Measurements from ENCODE around the gene RING1.

RING1 gene

DNA sequence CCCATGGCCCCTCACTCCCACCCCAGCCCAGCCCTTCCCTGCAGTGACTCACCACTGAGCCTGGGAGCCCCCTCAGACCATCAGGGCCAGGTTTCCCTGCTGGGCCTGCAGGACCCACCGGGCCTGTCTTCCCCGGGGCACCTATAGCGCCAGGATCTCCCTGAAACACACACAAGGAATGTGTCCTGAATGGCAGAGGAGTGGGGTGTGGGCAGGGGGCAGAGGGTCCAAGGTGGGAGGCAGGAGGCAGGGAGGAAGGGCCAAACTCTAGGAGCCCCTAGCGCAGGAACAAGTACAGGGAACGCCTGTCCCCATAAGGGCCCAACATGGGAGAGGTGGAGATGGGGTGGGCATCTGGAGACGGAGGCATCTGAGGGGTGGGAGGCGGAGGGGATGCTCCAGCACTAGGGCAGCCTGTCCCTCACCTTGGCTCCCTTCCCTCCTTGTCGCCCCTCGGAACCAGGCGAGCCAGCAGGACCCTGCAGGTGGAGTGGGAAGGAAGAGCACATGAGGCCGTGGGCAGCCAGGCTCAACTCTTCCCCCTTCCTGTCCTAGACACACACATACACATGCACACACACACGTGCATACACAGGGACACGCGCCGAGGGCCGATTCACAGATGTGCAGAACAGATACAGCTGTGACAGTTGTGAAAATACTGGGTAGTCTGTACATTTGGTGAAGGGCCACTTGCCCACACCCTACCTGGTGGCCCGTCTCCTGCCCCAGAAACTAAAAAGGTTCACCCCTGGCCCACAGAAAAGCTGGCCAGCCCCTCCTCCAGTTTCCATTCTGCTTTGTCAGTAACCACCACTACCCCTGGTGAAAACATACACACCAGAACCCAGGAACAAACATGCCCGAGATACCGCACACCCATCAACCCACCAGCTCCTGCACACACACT, 40.7 kb upstream of the RING1 start:
- no peaks in the 10 kb centered on the region for H3K27me3 ChIP-seq (ENCODE audit: control insufficient read depth, insufficient read depth, low read length)
- no peak overlapping the region for H3K4me3 ChIP-seq (ENCODE audit: low read length)
- H3K27ac ChIP-seq (ENCODE audit: low read depth, low read length), result no peak overlapping the region
- no peak overlapping the region for H3K9ac ChIP-seq (ENCODE audit: low read length)
- no peaks in the 10 kb centered on the region for H3K36me3 ChIP-seq (ENCODE audit: control insufficient read depth, insufficient read depth, low read length)
- no peaks in the 10 kb centered on the region for H3K4me1 ChIP-seq (ENCODE audit: control insufficient read depth, insufficient read depth, low read length)

DNA sequence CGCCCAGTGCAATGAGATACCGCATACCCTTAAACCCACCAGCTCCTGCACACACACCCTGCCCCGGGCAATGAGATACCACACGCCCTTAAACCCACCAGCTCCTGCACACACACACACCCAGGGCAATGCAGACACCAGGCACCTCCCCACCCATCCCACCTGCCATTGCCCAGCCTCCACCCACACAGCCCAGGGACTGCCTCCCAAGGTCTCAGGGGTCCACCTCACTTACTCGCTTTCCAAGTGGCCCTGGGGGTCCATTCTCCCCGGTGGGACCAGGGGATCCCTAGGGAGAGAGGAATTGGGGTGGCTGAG, 40.1 kb upstream of the RING1 start:
- Histone ChIP-seq H3K4me1 (ENCODE audit: control insufficient read depth, insufficient read depth, low read length) (no peaks in the 10 kb centered on the region), H3K4me3 (ENCODE audit: low read length) (no peak overlapping the region), H3K27me3 (ENCODE audit: control insufficient read depth, insufficient read depth, low read length) (no peaks in the 10 kb centered on the region), H3K9ac (ENCODE audit: low read length) (no peak overlapping the region), H3K27ac (ENCODE audit: low read depth, low read length) (no peak overlapping the region), H3K36me3 (ENCODE audit: control insufficient read depth, insufficient read depth, low read length) (no peaks in the 10 kb centered on the region)

GRCh38 chr6:33168639-33169038, 39.7 kb upstream of the RING1 start:
- no peak overlapping the region for H3K4me3 ChIP-seq (ENCODE audit: low read length)
- no peaks in the 10 kb centered on the region for H3K27me3 ChIP-seq (ENCODE audit: control insufficient read depth, insufficient read depth, low read length)
- no peaks in the 10 kb centered on the region for H3K4me1 ChIP-seq (ENCODE audit: control insufficient read depth, insufficient read depth, low read length)
- no peak overlapping the region for H3K27ac ChIP-seq (ENCODE audit: low read depth, low read length)
- no peaks in the 10 kb centered on the region for H3K36me3 ChIP-seq (ENCODE audit: control insufficient read depth, insufficient read depth, low read length)
- H3K9ac ChIP-seq (ENCODE audit: low read length), result no peak overlapping the region

- no peaks in the 10 kb centered on the region for H3K27me3 ChIP-seq (ENCODE audit: control insufficient read depth, insufficient read depth, low read length)
- H3K4me3 ChIP-seq (ENCODE audit: low read length), result no peak overlapping the region
- H3K36me3 ChIP-seq (ENCODE audit: control insufficient read depth, insufficient read depth, low read length), result no peaks in the 10 kb centered on the region
- no peaks in the 10 kb centered on the region for H3K4me1 ChIP-seq (ENCODE audit: control insufficient read depth, insufficient read depth, low read length)
- no peak overlapping the region for H3K9ac ChIP-seq (ENCODE audit: low read length)
- no peak overlapping the region for H3K27ac ChIP-seq (ENCODE audit: low read depth, low read length)
These were observed 38.8 kb upstream of the RING1 start for GRCh38 chr6:33169291-33170175.

DNA sequence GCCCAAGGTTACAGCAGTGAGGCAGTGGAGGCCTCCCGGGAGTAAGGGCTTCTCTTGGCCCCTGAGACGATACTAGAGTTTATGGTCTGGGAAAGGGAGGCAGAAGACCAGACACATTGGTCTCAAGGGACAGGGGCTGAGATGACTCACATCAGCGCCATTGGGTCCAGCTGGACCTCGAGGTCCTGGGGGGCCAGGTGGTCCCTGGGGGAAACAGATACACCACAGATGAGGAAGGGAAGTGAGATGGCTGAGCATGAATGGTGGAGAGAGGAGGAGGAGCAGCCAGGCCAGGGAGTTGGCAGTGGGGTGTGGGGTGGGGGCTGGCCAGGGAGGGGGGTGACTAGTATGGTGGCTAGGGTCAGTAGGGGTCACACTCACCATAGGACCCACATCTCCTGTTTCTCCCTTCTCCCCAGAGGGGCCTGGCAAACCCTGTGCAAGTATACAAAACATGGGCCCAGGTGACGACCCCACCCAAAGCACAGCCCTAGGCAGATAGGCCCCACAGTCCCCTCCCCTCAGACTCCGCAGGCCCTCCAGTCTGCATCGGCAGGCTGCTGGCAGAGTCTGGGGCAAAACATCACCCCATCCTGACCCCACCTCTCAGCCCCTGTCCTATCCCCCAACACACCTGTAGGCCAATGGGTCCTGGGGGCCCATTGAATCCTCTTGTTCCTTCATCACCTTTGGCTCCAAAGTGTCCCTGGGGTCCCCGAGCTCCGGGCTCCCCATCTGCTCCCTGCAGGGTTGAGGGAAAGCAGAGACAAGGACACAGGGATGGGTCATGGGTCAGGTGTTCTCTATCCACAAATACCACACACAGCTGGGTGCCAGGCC, 37.9 kb upstream of the RING1 start:
- no peak overlapping the region for H3K27ac ChIP-seq (ENCODE audit: low read depth, low read length)
- no peaks in the 10 kb centered on the region for H3K36me3 ChIP-seq (ENCODE audit: control insufficient read depth, insufficient read depth, low read length)
- no peaks in the 10 kb centered on the region for H3K27me3 ChIP-seq (ENCODE audit: control insufficient read depth, insufficient read depth, low read length)
- H3K4me3 ChIP-seq (ENCODE audit: low read length), result no peak overlapping the region
- no peak overlapping the region for H3K9ac ChIP-seq (ENCODE audit: low read length)
- H3K4me1 ChIP-seq (ENCODE audit: control insufficient read depth, insufficient read depth, low read length), result no peaks in the 10 kb centered on the region

- Histone ChIP-seq H3K4me3 (ENCODE audit: low read length) (no peak overlapping the region), H3K27me3 (ENCODE audit: control insufficient read depth, insufficient read depth, low read length) (no peaks in the 10 kb centered on the region), H3K27ac (ENCODE audit: low read depth, low read length) (no peak overlapping the region), H3K9ac (ENCODE audit: low read length) (no peak overlapping the region), H3K36me3 (ENCODE audit: control insufficient read depth, insufficient read depth, low read length) (no peaks in the 10 kb centered on the region), H3K4me1 (ENCODE audit: control insufficient read depth, insufficient read depth, low read length) (no peaks in the 10 kb centered on the region)
These were observed 37.1 kb upstream of the RING1 start for GRCh38 chr6:33171016-33171879.

DNA sequence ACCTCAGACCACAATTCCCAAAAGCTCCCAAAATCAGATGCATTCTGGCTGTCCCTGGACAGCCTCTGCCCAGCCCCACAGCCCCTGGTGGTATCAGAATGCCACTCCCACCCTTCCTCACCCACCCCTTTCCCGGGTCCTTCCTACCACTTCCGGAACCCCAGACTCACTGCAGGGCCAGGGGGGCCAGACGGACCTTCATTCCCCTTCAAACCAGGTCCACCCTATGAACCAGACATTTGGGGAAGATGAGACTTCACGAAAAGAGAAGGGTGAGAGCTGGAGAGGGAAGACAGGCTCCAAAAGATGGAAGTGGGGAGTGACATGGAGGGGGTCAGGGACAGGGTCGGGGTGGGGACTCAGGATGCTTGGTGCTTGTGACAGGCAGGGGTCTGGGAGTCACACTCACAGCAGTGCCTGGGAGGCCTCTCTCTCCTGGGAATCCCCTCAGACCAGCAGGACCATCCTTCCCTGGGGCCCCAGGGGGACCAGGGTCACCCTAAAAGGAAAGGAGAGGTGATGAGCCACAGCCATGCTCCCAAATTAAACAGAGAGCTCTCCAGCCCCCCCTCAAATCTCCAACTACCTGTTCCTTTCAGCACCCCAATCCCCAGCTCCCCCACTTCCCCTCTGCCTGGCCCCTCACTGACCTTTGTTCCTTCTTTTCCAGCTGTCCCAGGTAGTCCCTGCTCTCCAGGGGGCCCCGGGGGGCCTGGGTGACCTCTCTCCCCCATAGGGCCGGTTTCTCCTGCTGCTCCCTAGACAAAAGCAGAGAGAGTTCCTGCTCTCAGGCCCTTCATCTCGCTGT, 36.2 kb upstream of the RING1 start:
- Histone ChIP-seq H3K9ac (ENCODE audit: low read length) (no peak overlapping the region), H3K36me3 (ENCODE audit: control insufficient read depth, insufficient read depth, low read length) (no peaks in the 10 kb centered on the region), H3K4me3 (ENCODE audit: low read length) (no peak overlapping the region), H3K27me3 (ENCODE audit: control insufficient read depth, insufficient read depth, low read length) (no peaks in the 10 kb centered on the region), H3K27ac (ENCODE audit: low read depth, low read length) (no peak overlapping the region), H3K4me1 (ENCODE audit: control insufficient read depth, insufficient read depth, low read length) (no peaks in the 10 kb centered on the region)

DNA sequence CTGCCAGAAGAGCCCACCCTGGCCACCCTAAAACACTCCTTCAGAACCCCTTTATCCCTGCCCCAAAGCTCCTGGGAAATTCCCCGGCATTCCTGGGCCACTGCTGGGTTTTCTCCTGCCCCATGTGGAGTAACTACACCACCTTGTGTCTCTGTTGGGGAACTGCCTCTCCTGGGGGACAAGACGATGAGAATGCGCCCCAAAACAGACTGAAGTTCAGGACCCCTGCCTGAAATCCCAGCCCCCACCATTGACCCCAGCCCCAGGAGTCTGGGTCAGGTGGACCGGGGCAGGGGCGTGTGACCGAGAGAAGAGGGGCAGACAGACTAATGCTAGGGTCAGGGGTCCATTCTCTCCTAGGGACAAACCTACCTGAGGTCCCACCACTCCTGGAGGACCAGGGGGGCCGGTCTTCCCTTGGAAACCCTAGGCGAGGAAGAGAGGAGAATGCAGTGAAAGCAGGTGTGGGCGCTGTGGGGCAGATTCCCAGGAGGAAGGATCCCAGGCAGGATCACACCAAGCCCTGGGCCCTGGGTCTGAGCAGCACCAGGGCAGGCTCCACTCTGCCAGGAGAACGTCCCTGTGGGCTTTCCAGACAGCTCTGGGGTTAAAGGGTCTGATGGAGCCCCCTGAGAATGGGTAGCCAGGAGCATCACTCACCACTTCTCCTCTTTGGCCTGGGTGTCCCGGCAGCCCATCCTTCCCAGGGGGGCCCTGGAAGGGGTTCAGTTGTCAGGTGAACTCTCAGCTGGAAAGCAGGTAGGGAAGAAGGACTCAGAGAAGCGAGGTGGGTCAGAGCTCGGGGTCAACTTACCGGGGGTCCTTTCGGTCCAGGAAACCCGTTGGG, 35.4 kb upstream of the RING1 start:
- H3K27me3 ChIP-seq (ENCODE audit: control insufficient read depth, insufficient read depth, low read length), result no peaks in the 10 kb centered on the region
- no peak overlapping the region for H3K9ac ChIP-seq (ENCODE audit: low read length)
- no peak overlapping the region for H3K4me3 ChIP-seq (ENCODE audit: low read length)
- H3K36me3 ChIP-seq (ENCODE audit: control insufficient read depth, insufficient read depth, low read length), result no peaks in the 10 kb centered on the region
- no peak overlapping the region for H3K27ac ChIP-seq (ENCODE audit: low read depth, low read length)
- H3K4me1 ChIP-seq (ENCODE audit: control insufficient read depth, insufficient read depth, low read length), result no peaks in the 10 kb centered on the region

- H3K9ac ChIP-seq (ENCODE audit: low read length), result no peak overlapping the region
- no peak overlapping the region for H3K4me3 ChIP-seq (ENCODE audit: low read length)
- no peaks in the 10 kb centered on the region for H3K4me1 ChIP-seq (ENCODE audit: control insufficient read depth, insufficient read depth, low read length)
- no peaks in the 10 kb centered on the region for H3K36me3 ChIP-seq (ENCODE audit: control insufficient read depth, insufficient read depth, low read length)
- no peaks in the 10 kb centered on the region for H3K27me3 ChIP-seq (ENCODE audit: control insufficient read depth, insufficient read depth, low read length)
- no peak overlapping the region for H3K27ac ChIP-seq (ENCODE audit: low read depth, low read length)
These were observed 34.6 kb upstream of the RING1 start for GRCh38 chr6:33173535-33174180.

- no peak overlapping the region for H3K27ac ChIP-seq (ENCODE audit: low read depth, low read length)
- no peak overlapping the region for H3K9ac ChIP-seq (ENCODE audit: low read length)
- H3K36me3 ChIP-seq (ENCODE audit: control insufficient read depth, insufficient read depth, low read length), result no peaks in the 10 kb centered on the region
- no peaks in the 10 kb centered on the region for H3K27me3 ChIP-seq (ENCODE audit: control insufficient read depth, insufficient read depth, low read length)
- no peak overlapping the region for H3K4me3 ChIP-seq (ENCODE audit: low read length)
- H3K4me1 ChIP-seq (ENCODE audit: control insufficient read depth, insufficient read depth, low read length), result no peaks in the 10 kb centered on the region
These were observed 33.5 kb upstream of the RING1 start for GRCh38 chr6:33174784-33175183.

Measured in rectal smooth muscle tissue (tissue), 1 donor.